Stimulated activated naive CD4-positive, alpha-beta T cell (primary cell): Measurements from ENCODE around the gene SLC2A4RG.

Source experiments
- DNase-seq, 6 experiments: peaks; one replicate each; lab custom pipeline; 2025; lab: John Stamatoyannopoulos, UW

The SLC2A4RG gene

GRCh38 chr20:63741354-63741675 lies 1.7 kb downstream of the SLC2A4RG start:
- DNase-seq, result no peak

- no peak for DNase-seq
Measured at GRCh38 chr20:63741676-63742380, 2.3 kb downstream of the SLC2A4RG start.

GRCh38 chr20:63742381-63743024 lies 2.9 kb downstream of the SLC2A4RG start:
- DNase-seq, result no peak

GRCh38 chr20:63743210-63743970 lies 3.8 kb downstream of the SLC2A4RG start:
- no peak for DNase-seq

GRCh38 chr20:63744158-63744557 lies 4.6 kb downstream of the SLC2A4RG start:
- no peak for DNase-seq

GRCh38 chr20:63744574-63745423 lies 5.2 kb downstream of the SLC2A4RG start:
- no peak for DNase-seq

- DNase-seq, result no peak
Measured at GRCh38 chr20:63745424-63745805, 5.8 kb downstream of the SLC2A4RG start.

- DNase-seq, result no peak
Measured at GRCh38 chr20:63745961-63746731, 6.6 kb downstream of the SLC2A4RG start.

GRCh38 chr20:63746751-63747315 lies 7.3 kb downstream of the SLC2A4RG start:
- DNase-seq, result no peak

- DNase-seq, result no peak
Measured at GRCh38 chr20:63747622-63748069, 8.1 kb downstream of the SLC2A4RG start.

GRCh38 chr20:63748070-63748933 lies 8.7 kb downstream of the SLC2A4RG start:
- DNase-seq, result no peak

- no peak for DNase-seq
Measured at GRCh38 chr20:63748934-63749270, 9.3 kb downstream of the SLC2A4RG start.

GRCh38 chr20:63749597-63750508 lies 10.3 kb downstream of the SLC2A4RG start:
- DNase-seq, result no peak

GRCh38 chr20:63750807-63751470 lies 11.4 kb downstream of the SLC2A4RG start:
- DNase-seq, result peak; percentile 61 to 81 (median 69)

- peak in 4 of 6 experiments; percentile 12 to 49 (median 25) for DNase-seq
Measured at GRCh38 chr20:63751471-63752271, 12.1 kb downstream of the SLC2A4RG start.

GRCh38 chr20:63752411-63753101 lies 13.0 kb downstream of the SLC2A4RG start:
- no peak for DNase-seq

GRCh38 chr20:63753381-63753780 lies 13.8 kb downstream of the SLC2A4RG start:
- no peak for DNase-seq
